SU-DHL-6 (cell line): ENCODE results near the gene CTDP1.

ENCODE experiments used
- H2AFZ ChIP-seq: fragments of 200-600 bp; sonication (generic); 2 replicates; pipeline ENCODE4 v1.6.1; 2014; ENCODE audit warnings: low read depth, mild to moderate bottlenecking, moderate library complexity, mixed read lengths, antibody characterized with exemption, low read length; ENCODE audit not compliant: severe bottlenecking
- H3F3A ChIP-seq: fragments of 200-600 bp; shearing (Covaris generic); 2 replicates; pipeline ENCODE4 v1.6.0; 2016; ENCODE audit warnings: antibody characterized with exemption, mild to moderate bottlenecking; ENCODE audit not compliant: insufficient read depth
- H3K27ac ChIP-seq: fragments of 200-600 bp; sonication (generic); 2 replicates; pipeline ENCODE4 v1.5.1; 2016; ENCODE audit warnings: low read depth, mild to moderate bottlenecking, low read length, moderate library complexity, mixed read lengths
- H3K27me3 ChIP-seq: fragments of 200-600 bp; sonication (generic), shearing (Covaris generic); 2 replicates; pipeline ENCODE4 v1.6.0; 2014; ENCODE audit warnings: mild to moderate bottlenecking, low read length
- H3K36me3 ChIP-seq: fragments of 200-600 bp; sonication (generic); 2 replicates; pipeline ENCODE4 v1.6.1; 2014; ENCODE audit warnings: mild to moderate bottlenecking, low read length, mixed read lengths
- H3K4me2 ChIP-seq: fragments of 300-600, 200-600 bp; shearing (Covaris generic), sonication (generic); 2 replicates; pipeline ENCODE4 v1.6.0; 2014; ENCODE audit warnings: low read length, low read depth, mild to moderate bottlenecking; ENCODE audit not compliant: poor library complexity, severe bottlenecking
- H3K4me3 ChIP-seq: fragments of 200-600 bp; sonication (generic); 2 replicates; pipeline ENCODE4 v1.5.1; 2014; ENCODE audit warnings: antibody characterized with exemption, low read length, mild to moderate bottlenecking, mixed read lengths; ENCODE audit not compliant: insufficient read depth, poor library complexity, severe bottlenecking
- H3K79me2 ChIP-seq: fragments of 200-600 bp; sonication (generic); 2 replicates; pipeline ENCODE4 v1.6.1; 2014; ENCODE audit warnings: mild to moderate bottlenecking, low read length, moderate library complexity; ENCODE audit not compliant: insufficient read depth
- H3K9ac ChIP-seq: fragments of 200-600 bp; sonication (generic); 2 replicates; pipeline ENCODE4 v1.7.0; 2014; ENCODE audit warnings: mild to moderate bottlenecking, low read length
- H3K9me2 ChIP-seq: fragments of 200-600 bp; sonication (generic); replicated peaks from 2 replicates; pipeline ENCODE4 v1.6.1; 2014; ENCODE audit warnings: low read length; ENCODE audit not compliant: insufficient read depth
- H3K9me3 ChIP-seq: fragments of 200-600 bp; sonication (generic); 2 replicates; pipeline ENCODE4 v1.6.1; 2014; ENCODE audit warnings: low read length, mixed read lengths; ENCODE audit not compliant: insufficient read depth
- H4K20me1 ChIP-seq: fragments of 200-600 bp; sonication (generic); 2 replicates; pipeline ENCODE4 v1.6.1; 2014; ENCODE audit warnings: low read depth, mild to moderate bottlenecking, antibody characterized with exemption, low read length, moderate library complexity, mixed read lengths
- CTCF ChIP-seq: fragments of 200-600 bp; sonication (generic); IDR thresholded peaks from one replicate; pipeline ENCODE4 v1.5.1; 2017; ENCODE audit warnings: antibody characterized with exemption, mild to moderate bottlenecking, low read length, moderate library complexity; ENCODE audit not compliant: insufficient read depth, poor library complexity, severe bottlenecking
- EZH2phosphoT487 ChIP-seq: fragments of 200-600 bp; sonication (generic), shearing (Covaris generic); conservative IDR thresholded peaks from 2 replicates; pipeline ENCODE4 v1.6.1; 2018; ENCODE audit warnings: mild to moderate bottlenecking, antibody characterized with exemption, low read length, moderate library complexity, mixed read lengths

Gene CTDP1

GRCh38 chr18:79778291-79778791, 98.7 kb downstream of the CTDP1 start:
- Histone ChIP-seq H4K20me1 (no peaks in the 10 kb centered on the region), H3K4me3 (no peak overlapping the region), H3K79me2 (no peaks in the 10 kb centered on the region), H3K4me2 (no peak overlapping the region), H3F3A (no peaks in the 10 kb centered on the region), H3K27ac (no peak overlapping the region), H3K9me3 (no peaks in the 10 kb centered on the region), H3K36me3 (no peaks in the 10 kb centered on the region), H3K9me2 (no peaks in the 10 kb centered on the region), H3K9ac (no peak overlapping the region), H2AFZ (no peak overlapping the region), H3K27me3 (no peaks in the 10 kb centered on the region)
- no peak for TF ChIP-seq CTCF
- no peak for TF ChIP-seq EZH2phosphoT487

GRCh38 chr18:79779021-79779699, 99.6 kb downstream of the CTDP1 start:
- H3K9me2 ChIP-seq = no peaks in the 10 kb centered on the region
- no peaks in the 10 kb centered on the region for H3F3A ChIP-seq
- H3K36me3 ChIP-seq = no peaks in the 10 kb centered on the region
- H3K4me2 ChIP-seq = no peak overlapping the region
- no peak overlapping the region for H3K4me3 ChIP-seq
- H3K27ac ChIP-seq = no peak overlapping the region
- H4K20me1 ChIP-seq = no peaks in the 10 kb centered on the region
- H3K9me3 ChIP-seq = no peaks in the 10 kb centered on the region
- H3K27me3 ChIP-seq = no peaks in the 10 kb centered on the region
- TF ChIP-seq EZH2phosphoT487 = no peak
- H2AFZ ChIP-seq = no peak overlapping the region
- H3K9ac ChIP-seq = no peak overlapping the region
- no peaks in the 10 kb centered on the region for H3K79me2 ChIP-seq

GRCh38 chr18:79779700-79780190, 100.1 kb downstream of the CTDP1 start:
- Histone ChIP-seq H3K36me3 (no peaks in the 10 kb centered on the region), H4K20me1 (no peaks in the 10 kb centered on the region), H3K27me3 (no peaks in the 10 kb centered on the region), H3K9me3 (no peaks in the 10 kb centered on the region), H3F3A (no peaks in the 10 kb centered on the region), H3K27ac (no peak overlapping the region), H2AFZ (no peak overlapping the region), H3K9me2 (no peaks in the 10 kb centered on the region), H3K79me2 (no peaks in the 10 kb centered on the region), H3K4me3 (no peak overlapping the region), H3K4me2 (no peak overlapping the region), H3K9ac (no peak overlapping the region)
- no peak for TF ChIP-seq CTCF
- no peak for TF ChIP-seq EZH2phosphoT487

GRCh38 chr18:79780547-79780946, 100.9 kb downstream of the CTDP1 start:
- no peak overlapping the region for H2AFZ ChIP-seq
- H3K9me2 ChIP-seq = no peaks in the 10 kb centered on the region
- no peak overlapping the region for H3K4me2 ChIP-seq
- no peaks in the 10 kb centered on the region for H3K27me3 ChIP-seq
- no peaks in the 10 kb centered on the region for H3K79me2 ChIP-seq
- H3K9ac ChIP-seq = no peak overlapping the region
- no peak overlapping the region for H3K27ac ChIP-seq
- no peaks in the 10 kb centered on the region for H4K20me1 ChIP-seq
- TF ChIP-seq CTCF (no peak), EZH2phosphoT487 (no peak)
- no peak overlapping the region for H3K4me3 ChIP-seq
- H3F3A ChIP-seq = no peaks in the 10 kb centered on the region
- no peaks in the 10 kb centered on the region for H3K9me3 ChIP-seq
- no peaks in the 10 kb centered on the region for H3K36me3 ChIP-seq
